Amygdala (tissue), 56 donors: ENCODE data around the gene PDCD1LG2.
"Not testable (repeated sequence)": the region's sequence is repeated elsewhere in the genome, so short reads cannot be mapped to it uniquely, and the experiment has no call there.

ENCODE experiments used
- DNase-seq, 56 donors: peaks; one replicate each; lab custom pipeline; 2025; lab: John Stamatoyannopoulos, UW

Gene PDCD1LG2

DNA sequence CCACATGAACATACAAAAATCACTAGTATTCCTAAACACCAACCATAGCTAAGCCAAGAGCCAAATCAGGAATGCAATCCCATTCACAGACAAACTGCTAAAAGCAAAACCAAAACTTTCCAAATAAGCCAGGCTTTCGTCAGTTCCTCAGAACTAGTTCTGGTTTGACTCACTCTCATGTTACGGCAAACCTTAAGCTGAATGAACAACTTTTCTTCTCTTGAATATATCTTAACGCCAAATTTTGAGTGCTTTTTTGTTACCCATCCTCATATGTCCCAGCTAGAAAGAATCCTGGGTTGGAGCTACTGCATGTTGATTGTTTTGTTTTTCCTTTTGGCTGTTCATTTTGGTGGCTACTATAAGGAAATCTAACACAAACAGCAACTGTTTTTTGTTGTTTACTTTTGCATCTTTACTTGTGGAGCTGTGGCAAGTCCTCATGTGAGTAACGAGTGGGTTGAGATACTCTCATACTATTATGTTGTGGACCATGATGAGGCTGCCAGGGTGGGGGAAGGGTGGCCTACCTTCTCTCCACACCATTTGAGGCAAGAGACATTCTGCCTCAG is at the start of gene PDCD1LG2:
Gene PDCD1LG2, plus strand, starts transcription at position 172 of the 572 bp plus-strand sequence. CDS start 12,016 bp downstream, outside the sequence.
- DNase-seq = no peak

DNA sequence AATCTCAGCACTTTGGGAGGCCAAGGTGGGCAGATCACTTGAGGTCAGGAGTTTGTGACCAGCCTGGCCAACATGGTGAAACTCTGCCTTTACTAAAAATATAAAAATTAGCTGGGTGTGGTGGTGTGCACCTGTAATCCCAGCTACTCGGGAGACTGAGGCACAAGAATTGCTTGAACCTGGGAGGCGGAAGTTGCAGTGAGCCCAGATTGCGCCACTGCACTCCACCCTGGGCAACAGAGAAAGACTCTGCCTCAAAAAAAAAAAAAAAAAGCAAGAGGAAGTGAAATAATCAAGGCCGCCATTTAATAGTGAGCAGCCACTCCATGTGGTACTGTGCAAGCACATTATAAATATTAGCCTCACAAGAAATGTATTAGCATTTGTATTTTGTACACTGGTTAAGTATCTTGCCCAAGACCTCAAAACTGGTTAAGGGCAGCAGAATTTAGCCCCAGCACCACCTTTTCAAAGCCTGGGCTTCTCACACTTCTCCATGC is 45.5 kb upstream of the PDCD1LG2 start:
- not testable (repeated sequence) for DNase-seq

GRCh38 chr9:5466005-5466404 is 44.3 kb upstream of the PDCD1LG2 start:
- DNase-seq = no peak

GRCh38 chr9:5466766-5467165 is 43.6 kb upstream of the PDCD1LG2 start:
- no peak for DNase-seq

DNA sequence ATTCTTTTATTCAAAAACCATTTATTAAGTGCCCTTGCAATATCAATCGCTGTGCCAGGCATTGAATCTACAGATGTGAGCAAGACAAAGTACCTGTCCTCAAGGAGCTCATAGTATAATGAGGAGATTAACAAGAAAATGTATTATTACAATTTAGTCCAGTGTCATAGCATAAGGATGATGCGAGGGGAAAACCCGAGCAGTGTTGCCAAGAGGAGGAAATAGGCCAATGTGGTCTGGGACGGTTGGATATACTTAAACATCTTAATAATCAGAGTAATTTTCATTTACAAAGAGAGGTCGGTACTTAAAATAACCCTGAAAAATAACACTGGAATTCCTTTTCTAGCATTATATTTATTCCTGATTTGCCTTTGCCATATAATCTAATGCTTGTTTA is 41.5 kb upstream of the PDCD1LG2 start:
- DNase-seq = no peak

DNA sequence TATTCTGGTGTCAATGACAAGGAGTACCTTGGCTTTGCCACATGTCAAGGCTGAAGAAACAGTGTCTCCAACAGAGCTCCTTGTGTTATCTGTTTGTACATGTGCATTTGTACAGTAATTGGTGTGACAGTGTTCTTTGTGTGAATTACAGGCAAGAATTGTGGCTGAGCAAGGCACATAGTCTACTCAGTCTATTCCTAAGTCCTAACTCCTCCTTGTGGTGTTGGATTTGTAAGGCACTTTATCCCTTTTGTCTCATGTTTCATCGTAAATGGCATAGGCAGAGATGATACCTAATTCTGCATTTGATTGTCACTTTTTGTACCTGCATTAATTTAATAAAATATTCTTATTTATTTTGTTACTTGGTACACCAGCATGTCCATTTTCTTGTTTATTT is 40.2 kb upstream of the PDCD1LG2 start:
- DNase-seq = no peak

DNA sequence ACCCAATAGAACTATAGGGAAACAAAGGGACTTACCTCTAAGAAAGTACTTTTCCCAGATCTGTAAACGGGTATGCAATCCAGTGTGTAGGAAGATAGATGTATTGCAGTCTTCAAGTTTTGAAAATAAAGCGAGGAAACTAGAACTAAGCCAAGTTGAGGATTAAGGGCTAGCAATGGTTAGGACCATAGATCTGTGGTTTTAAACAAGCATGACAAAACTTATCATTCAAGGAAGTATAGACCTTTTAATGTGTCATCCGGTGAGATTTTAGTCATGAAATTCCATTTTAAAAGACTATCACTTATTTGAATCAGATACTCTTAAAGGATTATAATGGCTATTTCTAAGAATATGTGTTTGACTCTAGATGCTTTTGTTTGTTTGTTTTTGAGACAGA is 39.5 kb upstream of the PDCD1LG2 start:
- DNase-seq = no peak

DNA sequence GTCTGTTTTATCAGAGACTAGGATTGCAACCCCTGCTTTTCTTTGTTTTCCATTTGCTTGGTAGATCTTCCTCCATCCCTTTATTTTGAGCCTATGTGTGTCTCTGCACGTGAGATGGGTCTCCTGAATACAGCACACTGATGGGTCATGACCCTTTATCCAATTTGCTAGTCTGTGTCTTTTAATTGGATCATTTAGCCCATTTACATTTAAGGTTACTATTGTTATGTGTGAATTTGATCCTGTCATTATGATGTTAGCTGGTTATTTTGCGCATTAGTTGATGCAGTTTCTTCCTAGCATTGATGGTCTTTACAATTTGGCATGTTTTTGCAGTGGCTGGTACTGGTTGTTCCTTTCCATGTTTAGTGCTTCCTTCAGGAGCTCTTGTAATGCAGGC is 34.7 kb upstream of the PDCD1LG2 start:
- DNase-seq = not testable (repeated sequence)

DNA sequence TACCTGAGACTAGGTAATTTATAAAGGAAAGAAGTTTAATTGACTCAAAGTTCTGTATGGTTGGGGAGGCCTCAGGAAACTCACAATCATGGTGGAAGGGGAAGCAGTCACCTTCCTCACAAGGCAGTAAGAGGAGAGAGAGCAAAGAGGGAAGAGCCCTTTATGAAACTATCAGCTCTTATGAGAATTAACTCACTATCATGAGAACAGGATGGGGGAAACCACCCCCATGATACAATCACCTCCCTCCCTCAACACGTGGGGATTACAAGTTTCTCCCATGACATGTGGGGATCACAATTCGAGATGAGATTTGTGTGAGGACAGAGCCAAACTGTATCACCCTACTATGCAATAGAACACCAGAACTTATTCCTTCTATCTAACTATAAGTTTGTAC is 32.1 kb upstream of the PDCD1LG2 start:
- no peak for DNase-seq

DNA sequence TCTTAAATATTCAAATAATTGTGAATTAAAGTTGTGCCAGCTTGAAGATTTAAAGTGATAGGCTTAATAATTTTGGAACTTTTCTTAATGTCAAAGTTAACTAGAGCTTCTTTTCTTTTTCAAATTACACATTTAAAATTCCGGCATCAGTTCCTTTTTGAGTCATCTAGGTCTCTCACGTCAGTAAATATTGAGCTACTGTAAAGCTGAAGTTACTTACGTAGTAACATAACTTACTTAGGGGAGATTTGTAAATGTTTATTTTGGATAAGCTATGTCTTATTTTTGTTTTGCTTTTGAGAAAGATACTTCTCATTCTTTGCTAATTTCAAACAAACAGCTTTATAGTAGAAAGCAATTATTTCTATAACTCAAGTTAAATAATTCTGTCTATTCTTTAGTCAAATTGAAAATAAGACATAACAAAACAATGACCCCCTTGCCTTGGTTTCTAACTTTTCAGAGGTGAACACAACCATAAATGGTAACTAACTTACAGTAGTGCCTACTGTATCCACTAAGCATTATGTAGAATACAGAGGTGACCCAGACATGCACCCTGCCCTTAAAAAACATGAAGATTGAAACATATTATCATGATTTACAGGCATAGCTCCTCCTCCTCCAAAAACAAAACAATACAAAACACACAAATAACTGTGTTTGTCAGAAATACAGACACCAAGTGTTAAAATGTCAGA is 30.2 kb upstream of the PDCD1LG2 start:
- DNase-seq = no peak

GRCh38 chr9:5480919-5481318 is 29.4 kb upstream of the PDCD1LG2 start:
- no peak for DNase-seq

- DNase-seq = no peak
These were observed 28.9 kb upstream of the PDCD1LG2 start for GRCh38 chr9:5481322-5482040.

GRCh38 chr9:5482194-5482593 is 28.1 kb upstream of the PDCD1LG2 start:
- no peak for DNase-seq

DNA sequence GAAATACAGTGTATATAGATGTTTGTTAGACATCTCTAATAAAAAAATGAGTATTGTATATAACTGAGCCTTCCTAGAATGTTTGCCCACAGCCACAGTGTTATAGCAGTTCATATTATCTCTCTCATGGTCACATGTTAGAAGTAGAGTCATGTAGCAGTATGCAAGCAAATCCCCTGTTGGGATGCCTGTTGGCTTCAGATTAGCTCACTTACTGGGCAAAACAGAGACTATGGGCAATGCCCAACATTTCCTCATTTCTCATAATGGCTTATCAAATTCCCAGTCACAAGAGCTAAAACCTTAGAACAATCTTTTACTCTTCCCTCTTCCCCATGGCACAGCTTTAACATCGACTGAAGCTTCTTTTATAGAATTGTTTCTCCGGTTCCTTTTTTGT is 27.0 kb upstream of the PDCD1LG2 start:
- no peak for DNase-seq

DNA sequence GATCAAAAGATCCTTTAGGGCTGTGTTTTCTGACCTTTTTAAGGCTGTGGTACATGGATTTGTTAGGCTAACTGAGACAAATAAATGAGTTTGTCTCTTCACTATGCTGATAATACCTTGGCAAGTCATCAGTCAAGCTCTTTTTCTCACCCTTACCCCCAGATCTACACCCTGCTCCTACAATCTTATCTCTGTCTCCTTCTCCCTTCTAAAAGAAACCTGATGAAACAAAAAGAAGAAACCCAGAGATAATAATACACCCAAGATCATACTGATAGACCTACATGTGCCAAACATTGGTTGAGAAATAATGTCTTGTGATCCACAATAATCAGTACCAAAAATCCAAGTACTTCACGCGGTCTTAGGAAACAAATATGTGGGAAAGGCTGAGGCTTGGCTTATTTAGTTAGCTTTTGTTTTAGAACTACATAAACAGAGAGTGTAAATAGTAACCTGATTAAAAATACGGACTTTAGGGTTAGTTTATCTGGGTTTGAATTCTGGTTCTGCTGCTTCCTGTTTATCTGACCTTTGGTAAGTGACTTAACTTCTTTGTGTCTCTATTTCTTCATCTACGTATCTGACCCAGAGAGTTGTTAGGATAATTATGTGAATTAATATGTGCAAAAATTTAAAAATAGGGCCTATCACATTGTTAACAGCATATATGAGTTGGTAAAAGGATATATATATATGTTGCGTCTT is 24.8 kb upstream of the PDCD1LG2 start:
- DNase-seq = no peak

DNA sequence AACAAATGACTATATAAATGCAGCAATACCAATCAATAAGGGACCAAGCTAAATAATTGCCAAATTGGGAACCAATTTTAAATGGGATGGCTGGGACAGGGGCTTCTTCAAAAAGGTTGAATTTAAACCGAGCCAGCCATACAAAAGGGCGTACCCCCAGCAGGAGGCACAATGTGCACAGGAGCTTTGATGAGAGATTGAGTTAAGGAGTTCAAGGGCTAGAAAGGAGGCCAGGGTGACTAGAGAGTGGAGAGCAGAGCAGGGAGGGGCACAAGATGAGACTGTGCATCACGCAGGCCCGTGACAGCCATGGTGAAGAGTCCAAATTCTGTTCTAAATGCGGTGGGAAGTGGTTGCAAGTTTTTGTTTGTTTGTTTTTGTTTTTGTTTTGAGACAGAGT is 23.3 kb upstream of the PDCD1LG2 start:
- no peak for DNase-seq

- no peak for DNase-seq
These were observed 21.9 kb upstream of the PDCD1LG2 start for GRCh38 chr9:5488221-5489008.

- DNase-seq = no peak
These were observed 20.5 kb upstream of the PDCD1LG2 start for GRCh38 chr9:5489630-5490490.

- DNase-seq = no peak
These were observed 17.2 kb upstream of the PDCD1LG2 start for GRCh38 chr9:5492965-5493678.
